IMR-90 (cell line): ENCODE measurements around the gene PPIA. TPM values are rescaled to one million over a fixed set of nuclear protein-coding genes. Genes with fewer than 3 reads are reported as not detected.

Experiments used
- ATAC-seq: fragments of 200-7000 bp; cut with Tn5 transposase; 2 replicates; pipeline ENCODE4 v1.9.1; 2020; ENCODE audit warnings: low read depth, mild to moderate bottlenecking, moderate library complexity
- BruUV-seq: library from RNA; stranded (reverse); fragments of 400-500 nt; replicated peaks from 2 replicates; lab custom pipeline; 2021; lab: Mats Ljungman, UMichigan
- CTCF ChIA-PET: fragments of 300-600 bp; formaldehyde crosslinking; extraction: SDS; loops from one replicate; lab custom pipeline; 2021; ENCODE audit warnings: antibody characterized with exemption; lab: Yijun Ruan, JAX
- POLR2A ChIA-PET: fragments of 300-600 bp; sonication (Branson Sonifier 250); formaldehyde crosslinking; loops from one replicate; lab custom pipeline; 2022; ENCODE audit warnings: antibody characterized with exemption; ENCODE audit not compliant: unreplicated experiment; lab: Charles Lee
- DNase-seq: peaks from one replicate; pipeline ENCODE4 v3.0.0; 2013
- H2AFZ ChIP-seq: replicated peaks from 2 replicates; pipeline ENCODE3; 2013; ENCODE audit warnings: low read length, mild to moderate bottlenecking; ENCODE audit not compliant: poor library complexity
- H2AK5ac ChIP-seq: 2 replicates; pipeline ENCODE4 v1.6.1; 2013; ENCODE audit warnings: low read depth, low read length, inconsistent platforms
- H2AK9ac ChIP-seq: replicated peaks from 2 replicates; pipeline ENCODE3; 2013; ENCODE audit warnings: mild to moderate bottlenecking, low read depth, low read length, moderate library complexity; ENCODE audit not compliant: poor library complexity
- H2BK120ac ChIP-seq: 2 replicates; pipeline ENCODE4 v1.6.1; 2013; ENCODE audit warnings: low read depth, low read length, inconsistent platforms
- H2BK15ac ChIP-seq: 3 replicates; pipeline ENCODE4 v1.6.1; 2013; ENCODE audit warnings: low read depth, low read length, inconsistent platforms
- H2BK20ac ChIP-seq: 2 replicates; pipeline ENCODE4 v1.6.1; 2013; ENCODE audit warnings: low read depth, mild to moderate bottlenecking, inconsistent platforms, low read length, moderate library complexity
- H2BK5ac ChIP-seq: 2 replicates; pipeline ENCODE4 v1.6.1; 2013; ENCODE audit warnings: mild to moderate bottlenecking, low read depth, low read length, inconsistent platforms; ENCODE audit not compliant: poor library complexity, severe bottlenecking
- H3K14ac ChIP-seq: replicated peaks from 2 replicates; pipeline ENCODE4 v1.6.1; 2013; ENCODE audit warnings: low read depth, low read length, inconsistent platforms
- H3K18ac ChIP-seq: 2 replicates; pipeline ENCODE4 v1.6.1; 2013; ENCODE audit warnings: low read depth, low read length, control low read depth
- H3K23ac ChIP-seq: 2 replicates; pipeline ENCODE4 v1.6.1; 2013; ENCODE audit warnings: low read depth, low read length, inconsistent platforms
- H3K27ac ChIP-seq: 2 replicates; pipeline ENCODE4 v1.5.1; 2013; ENCODE audit warnings: mild to moderate bottlenecking, control low read depth, low read length; ENCODE audit not compliant: insufficient read depth
- H3K27me3 ChIP-seq: 2 replicates; pipeline ENCODE4 v1.6.1; 2013; ENCODE audit warnings: low read length; ENCODE audit not compliant: control insufficient read depth, insufficient read depth
- H3K36me3 ChIP-seq: 2 replicates; pipeline ENCODE4 v1.6.1; 2013; ENCODE audit warnings: low read length, mixed read lengths; ENCODE audit not compliant: control insufficient read depth, insufficient read depth
- H3K4ac ChIP-seq: 2 replicates; pipeline ENCODE4 v1.6.1; 2013; ENCODE audit warnings: low read depth, low read length, inconsistent platforms
- H3K4me1 ChIP-seq: 2 replicates; pipeline ENCODE4 v1.6.1; 2013; ENCODE audit warnings: low read length, mixed read lengths; ENCODE audit not compliant: control insufficient read depth, insufficient read depth
- H3K4me2 ChIP-seq: 2 replicates; pipeline ENCODE4 v1.6.1; 2013; ENCODE audit warnings: low read depth, mild to moderate bottlenecking, control low read depth, low read length, moderate library complexity
- H3K4me3 ChIP-seq: 2 replicates; pipeline ENCODE4 v1.5.1; 2013; ENCODE audit warnings: low read depth, mild to moderate bottlenecking, control low read depth, low read length, moderate library complexity; ENCODE audit not compliant: insufficient read depth
- H3K56ac ChIP-seq: 2 replicates; pipeline ENCODE4 v1.6.1; 2013; ENCODE audit warnings: low read length, inconsistent platforms; ENCODE audit not compliant: insufficient read depth; ENCODE audit errors: extremely low read depth
- H3K79me1 ChIP-seq, 2 experiments: 2 replicates each; pipeline ENCODE4 v1.6.1; 2013; ENCODE audit warnings: low read length in 2 of 2, inconsistent platforms in 1 of 2, low read depth in 1 of 2
- H3K9ac ChIP-seq: 2 replicates; pipeline ENCODE4 v1.6.1; 2013; ENCODE audit warnings: low read depth, low read length, control low read depth
- H3K9me1 ChIP-seq: 2 replicates; pipeline ENCODE4 v1.6.1; 2013; ENCODE audit warnings: low read length, inconsistent platforms; ENCODE audit not compliant: insufficient read depth
- H3K9me3 ChIP-seq: 2 replicates; pipeline ENCODE4 v1.6.1; 2013; ENCODE audit warnings: low read length; ENCODE audit not compliant: control insufficient read depth, insufficient read depth
- H4K20me1 ChIP-seq: 2 replicates; pipeline ENCODE4 v1.6.1; 2013; ENCODE audit warnings: low read length, inconsistent platforms; ENCODE audit not compliant: insufficient read depth
- H4K5ac ChIP-seq: 2 replicates; pipeline ENCODE4 v1.6.1; 2013; ENCODE audit warnings: mild to moderate bottlenecking, low read depth, low read length, control low read depth
- H4K8ac ChIP-seq, 2 experiments: 2 replicates each; pipeline ENCODE4 v1.6.1; 2013; ENCODE audit warnings: low read depth in 2 of 2, low read length in 2 of 2, control low read depth in 1 of 2, inconsistent platforms in 1 of 2
- H4K91ac ChIP-seq: 2 replicates; pipeline ENCODE4 v1.6.1; 2013; ENCODE audit warnings: low read depth, low read length, inconsistent platforms; ENCODE audit not compliant: insufficient read depth
- CEBPB ChIP-seq: IDR thresholded peaks from 2 replicates; pipeline ENCODE4 v1.6.1; 2012; ENCODE audit warnings: low read depth, low read length, improper control_type of control experiment
- CTCF ChIP-seq: conservative IDR thresholded peaks from 2 replicates; pipeline ENCODE4 v1.5.1; 2012; ENCODE audit warnings: mild to moderate bottlenecking, low read depth, low read length, improper control_type of control experiment
- ELK1 ChIP-seq: fragments of 150-350 bp; IDR thresholded peaks from 2 replicates; pipeline ENCODE4 v1.6.1; 2016; ENCODE audit warnings: low read depth, mild to moderate bottlenecking, low read length, moderate library complexity, borderline replicate concordance
- MAFK ChIP-seq: IDR thresholded peaks from 2 replicates; pipeline ENCODE4 v1.6.1; 2012; ENCODE audit warnings: low read depth, low read length, improper control_type of control experiment
- MAZ ChIP-seq: IDR thresholded peaks from 2 replicates; pipeline ENCODE4 v1.6.1; 2012; ENCODE audit warnings: low read depth, mild to moderate bottlenecking, low read length, improper control_type of control experiment, moderate library complexity, borderline replicate concordance
- MXI1 ChIP-seq: IDR thresholded peaks from 2 replicates; pipeline ENCODE4 v1.6.1; 2012; ENCODE audit warnings: low read depth, mild to moderate bottlenecking, low read length, moderate library complexity, borderline replicate concordance
- NFE2L2 ChIP-seq: fragments of 150-350 bp; IDR thresholded peaks from 2 replicates; pipeline ENCODE4 v1.6.1; 2016; ENCODE audit warnings: low read depth, mild to moderate bottlenecking, low read length
- RAD21 ChIP-seq: IDR thresholded peaks from 2 replicates; pipeline ENCODE4 v1.6.1; 2012; ENCODE audit warnings: low read length, improper control_type of control experiment
- RCOR1 ChIP-seq: IDR thresholded peaks from 2 replicates; pipeline ENCODE4 v1.6.1; 2012; ENCODE audit warnings: mild to moderate bottlenecking, low read length, improper control_type of control experiment; ENCODE audit not compliant: insufficient replicate concordance
- RFX5 ChIP-seq: IDR thresholded peaks from 2 replicates; pipeline ENCODE4 v1.8.0; 2012; ENCODE audit warnings: low read depth, mild to moderate bottlenecking, low read length, moderate library complexity
- USF2 ChIP-seq: fragments of 150-350 bp; IDR thresholded peaks from 2 replicates; pipeline ENCODE4 v1.6.1; 2017; ENCODE audit warnings: mild to moderate bottlenecking, antibody characterized with exemption, low read length, low read depth
- WGBS, 2 experiments: methylation state at CpG; one replicate each; pipeline versions ENCODE4 v1.1.5 to v1.1.7; 2013; ENCODE audit warnings: missing lambda C conversion rate in 2 of 2; ENCODE audit not compliant: insufficient read length in 1 of 2; ENCODE audit errors: extremely low coverage in 2 of 2; 5-methylcytosine and 5-hydroxymethylcytosine counted together
- dilution Hi-C: fragments of 300-500 bp; cut with HindIII; formaldehyde crosslinking; loops from one replicate; pipeline ENCODE4 v1.14.3; 2018; ENCODE audit warnings: low sequenced_read_pairs; ENCODE audit not compliant: unreplicated experiment
- in situ Hi-C: fragments of 300-500 bp; cut with MboI; formaldehyde crosslinking; loops from 3 replicates; pipeline ENCODE4 v1.14.3; 2019; ENCODE audit warnings: low sequenced_read_pairs, inconsistent platforms, mixed read lengths
- intact Hi-C: fragments of 100-400 bp; cut with micrococcal nuclease; formaldehyde crosslinking; loops from 2 replicates; pipeline ENCODE4 v1.10.0; 2022
- polyA plus RNA-seq, 3 experiments: library from polyadenylated mRNA; depleted of rRNA; stranded (reverse); fragments of >200 nt; gene quantifications; 2 replicates each; pipeline ENCODE4 v1.2.3, GENCODE V29; 2012; ENCODE audit warnings: low replicate concordance in 1 of 3
- total RNA-seq: library from RNA; depleted of rRNA; stranded (reverse); fragments of >200 nt; gene quantifications from 2 replicates; pipeline ENCODE4 v1.2.3, GENCODE V29; 2012

PPIA gene
- total and polyA plus RNA-seq, 2 of the 4 experiments (the other 2 are of a cell fraction): 3,396 to 4,883 TPM

- 100% methylated on average over 2 of the region's 6 CpGs; no CpG with 5 or more reads in 1 of the 2 experiments for WGBS, 2 experiments
- dilution Hi-C loops: no loop called here
Observed at GRCh38 chr7:44811571-44811970, 15.1 kb downstream of the PPIA start.

More at GRCh38 chr7:44811571-44811970, 15.1 kb downstream of the PPIA start:
- no peak overlapping the region for H2BK5ac ChIP-seq
- no peaks in the 10 kb centered on the region for H3K27me3 ChIP-seq
- TF ChIP-seq MAZ (no peak), CTCF (no peak), MAFK (no peak), USF2 (no peak), RAD21 (no peak), RCOR1 (no peak), MXI1 (no peak), RFX5 (no peak), NFE2L2 (no peak), CEBPB (no peak), ELK1 (no peak)
- H3K9ac ChIP-seq: no peak overlapping the region
- H2BK20ac ChIP-seq: no peak overlapping the region
- no peak overlapping the region for H3K14ac ChIP-seq
- H3K79me1 ChIP-seq: no peaks in the 10 kb centered on the region
- no peak overlapping the region for H3K4me3 ChIP-seq
- intact Hi-C loops (no loop called here), in situ Hi-C loops (no loop called here)
- H3K27ac ChIP-seq: no peak overlapping the region
- 0 out of 2 replicates have a peak, but pooled peaks cover 3% of the 10 kb centered on the region for H3K9me1 ChIP-seq
- BruUV-seq: no TSS peak
- no peak overlapping the region for H3K56ac ChIP-seq
- H3K23ac ChIP-seq: no peak overlapping the region
- H2AK9ac ChIP-seq: no peak overlapping the region
- H3K4ac ChIP-seq: no peak overlapping the region
- DNase-seq (no peak), ATAC-seq (no peak)
- no peak overlapping the region for H3K4me2 ChIP-seq
- H2AK5ac ChIP-seq: no peak overlapping the region
- H3K9me3 ChIP-seq: no peaks in the 10 kb centered on the region
- no peak overlapping the region for H4K91ac ChIP-seq
- no peaks in the 10 kb centered on the region for H3K4me1 ChIP-seq
- H2AFZ ChIP-seq: no peak overlapping the region
- no peak overlapping the region for H3K18ac ChIP-seq
- no peaks in the 10 kb centered on the region for H4K20me1 ChIP-seq
- no peak overlapping the region for H2BK120ac ChIP-seq
- ChIA-PET CTCF (no interaction called here), POLR2A (no interaction called here)
- no peaks in the 10 kb centered on the region for H3K36me3 ChIP-seq
- no peak overlapping the region for H4K8ac ChIP-seq
- no peak overlapping the region for H2BK15ac ChIP-seq
- H4K5ac ChIP-seq: no peak overlapping the region
